T-helper 9 cell (primary cell): ENCODE results near the gene CDH13.

Source experiments
- DNase-seq: peaks from one replicate; pipeline ENCODE4 v3.0.0-alpha.2; 2020

CDH13 gene

GRCh38 chr16:83797013-83797412 is 1170.2 kb downstream of the CDH13 start:
- DNase-seq, result no peak

DNA sequence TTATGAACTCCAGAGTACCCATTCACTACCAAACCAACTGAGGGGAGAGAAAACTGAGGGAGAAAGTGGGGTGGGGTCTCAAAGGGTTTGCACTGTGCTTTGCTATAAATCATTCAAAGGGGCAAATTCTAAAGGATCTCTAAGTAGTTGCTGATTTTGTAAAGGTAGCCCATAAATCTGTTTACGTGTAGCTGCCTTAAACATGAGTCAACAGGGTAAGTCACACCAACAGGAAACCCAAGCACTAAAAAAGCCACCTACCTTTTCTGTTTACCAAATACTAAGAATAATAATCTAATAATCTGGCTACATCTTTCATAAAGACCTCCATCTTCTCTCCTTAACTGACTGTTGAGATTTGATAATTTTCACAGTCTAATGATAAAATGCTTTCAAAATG is 1172.6 kb downstream of the CDH13 start:
- DNase-seq, result no peak

DNA sequence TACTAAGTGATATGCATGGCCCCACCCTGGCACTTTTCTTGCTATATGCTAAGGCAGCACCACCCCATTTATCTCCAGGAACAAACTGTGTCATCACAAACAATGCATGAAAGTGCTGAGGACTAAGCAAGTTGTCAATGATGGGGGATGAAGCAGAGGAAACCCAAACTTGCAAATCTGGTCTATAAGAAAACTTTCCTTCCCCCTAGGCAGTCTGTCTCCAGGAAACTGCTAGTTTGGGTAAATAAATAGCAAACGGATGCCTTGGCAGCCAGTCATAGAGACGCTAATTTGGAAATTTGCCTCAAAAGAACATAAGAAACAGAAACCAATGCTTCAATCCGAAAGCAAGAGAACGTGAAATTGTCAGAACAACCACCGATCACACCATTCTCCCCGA is 1175.4 kb downstream of the CDH13 start:
- DNase-seq, result no peak

DNA sequence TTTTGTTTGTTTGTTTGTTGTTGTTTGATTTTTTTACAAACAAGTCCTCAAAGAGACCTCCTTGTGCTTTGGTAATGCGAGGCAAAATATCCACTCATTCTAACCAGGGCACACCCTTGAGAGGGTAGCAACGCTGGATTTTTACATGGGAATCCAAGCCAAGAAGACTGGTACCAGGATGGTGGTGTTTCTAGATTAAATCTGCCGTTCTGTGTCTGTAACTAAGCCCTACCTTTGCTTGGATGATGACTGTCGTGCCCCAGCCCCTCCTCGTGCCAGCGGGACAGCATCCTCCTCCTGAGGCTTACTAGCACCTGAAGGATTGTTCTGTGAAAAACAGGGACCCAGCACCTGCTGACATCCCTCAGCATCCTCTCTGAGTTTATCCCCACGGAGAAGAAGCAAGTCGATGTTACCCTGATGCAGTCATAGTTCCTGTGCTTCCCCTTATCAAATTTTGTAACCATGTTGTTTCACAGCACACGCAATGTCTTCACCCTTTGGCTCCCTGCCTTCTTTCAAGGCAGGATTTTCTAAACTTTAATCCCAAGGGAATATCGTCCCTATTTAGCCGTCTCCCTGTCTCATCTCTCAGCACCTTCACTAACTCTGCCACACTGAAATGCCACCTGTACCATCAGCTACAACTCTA is 1175.9 kb downstream of the CDH13 start:
- no peak for DNase-seq

- DNase-seq, result no peak
Measured at GRCh38 chr16:83803811-83804210, 1177.0 kb downstream of the CDH13 start.

DNA sequence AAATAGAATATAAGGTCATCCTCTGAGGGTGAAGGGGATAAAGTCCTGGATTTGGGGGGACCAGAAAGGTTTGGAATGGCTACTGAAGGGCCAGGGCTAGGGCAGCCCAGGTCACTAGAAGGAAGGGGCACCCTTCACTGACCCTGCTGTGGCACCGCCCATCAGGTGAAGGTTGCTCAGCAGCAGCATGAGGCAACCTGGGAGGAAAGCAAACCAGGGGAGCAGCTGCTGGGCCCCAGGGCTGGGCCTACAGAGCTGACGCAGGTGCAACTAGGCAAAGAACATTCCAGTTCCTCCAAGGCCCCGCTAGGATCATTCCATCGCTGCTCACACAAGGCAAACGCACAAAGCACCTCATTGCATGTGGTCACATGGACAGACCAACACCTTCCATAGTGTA is 1177.6 kb downstream of the CDH13 start:
- DNase-seq, result no peak

DNA sequence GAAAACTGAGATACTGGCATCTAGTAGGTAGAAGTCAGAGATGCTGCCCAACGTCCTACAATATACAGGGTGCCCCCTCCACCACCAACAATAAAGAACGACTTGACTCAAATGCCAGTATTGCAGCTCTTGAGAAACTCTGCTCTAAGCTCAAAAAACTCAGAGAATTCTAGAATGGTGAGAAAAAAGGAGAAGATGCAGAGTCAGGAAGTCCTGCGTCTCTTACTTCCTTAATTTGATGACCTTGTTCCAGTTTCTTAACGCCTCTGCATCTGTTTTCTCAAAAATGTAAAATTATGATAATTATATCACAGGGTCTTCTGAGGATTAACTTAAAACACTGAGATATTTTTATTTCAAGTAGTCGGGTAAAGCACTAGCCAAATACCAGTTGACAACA is 1179.3 kb downstream of the CDH13 start:
- DNase-seq, result no peak

- DNase-seq, result no peak
Measured at GRCh38 chr16:83806731-83807130, 1180.0 kb downstream of the CDH13 start.

DNA sequence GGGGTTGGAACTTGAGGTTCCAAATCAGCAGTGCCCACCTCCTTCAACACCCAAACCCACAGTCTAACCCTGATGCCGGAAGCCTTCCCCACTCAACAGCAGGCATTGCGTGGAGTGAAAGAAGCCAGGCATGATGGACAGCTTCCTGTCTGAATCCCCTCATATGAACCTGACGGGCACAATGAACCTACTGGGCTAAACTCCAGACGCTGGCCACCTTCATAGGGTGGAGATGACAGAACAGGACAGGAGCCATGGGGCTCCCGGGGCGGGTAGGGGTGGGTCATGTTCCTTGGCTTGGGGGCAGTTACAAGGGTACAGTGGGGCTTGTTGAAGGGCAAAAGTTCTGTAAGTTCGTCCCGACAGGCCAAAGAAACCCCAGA is 1180.5 kb downstream of the CDH13 start:
- no peak for DNase-seq

DNA sequence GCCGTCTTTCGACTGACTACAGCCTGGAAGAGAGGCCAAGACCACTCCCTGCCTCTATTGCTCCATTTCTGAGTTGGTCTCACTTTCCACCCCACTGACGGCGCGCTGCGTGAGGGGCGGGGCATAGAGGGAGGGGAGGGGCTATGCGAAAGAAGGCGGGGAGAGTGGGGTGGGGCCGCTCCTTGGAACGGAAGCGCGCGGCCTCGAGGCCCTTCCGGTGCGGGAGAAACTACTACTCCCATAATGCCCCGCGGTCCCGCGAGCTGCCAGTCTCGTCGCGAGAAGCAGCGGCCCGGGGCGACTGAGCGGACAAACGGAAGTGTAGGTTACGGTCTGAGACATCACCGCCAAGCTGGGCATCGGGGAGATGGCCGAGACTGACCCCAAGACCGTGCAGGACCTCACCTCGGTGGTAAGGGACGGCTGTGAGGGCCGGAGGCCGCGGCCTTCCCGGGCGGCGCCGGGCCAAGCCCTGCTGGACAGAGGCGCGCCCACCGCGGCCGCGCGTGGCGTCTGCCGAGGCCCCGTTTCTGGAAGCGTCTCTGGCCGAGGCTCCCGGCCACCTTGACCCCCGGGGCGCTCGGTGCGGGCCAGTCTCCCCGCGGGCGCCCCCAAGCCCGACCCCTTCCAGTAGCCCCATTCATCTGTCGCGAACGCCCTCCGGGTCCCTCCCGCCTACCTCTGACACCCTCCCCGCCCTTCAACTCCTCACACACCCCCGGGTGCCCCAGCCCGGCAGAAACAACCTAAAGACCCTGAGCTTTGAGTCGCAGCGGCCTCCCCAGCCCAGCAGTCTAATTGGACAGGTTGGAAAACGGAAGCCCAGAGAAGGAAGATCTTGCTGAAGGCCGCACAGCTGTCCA is 1181.2 kb downstream of the CDH13 start, which contains the start of gene HSBP1:
Gene HSBP1, plus strand, starts transcription at position 269 of the 863 bp plus-strand sequence. Its CDS starts 99 bp downstream, at position 368.
- DNase-seq, result peak; percentile 88

DNA sequence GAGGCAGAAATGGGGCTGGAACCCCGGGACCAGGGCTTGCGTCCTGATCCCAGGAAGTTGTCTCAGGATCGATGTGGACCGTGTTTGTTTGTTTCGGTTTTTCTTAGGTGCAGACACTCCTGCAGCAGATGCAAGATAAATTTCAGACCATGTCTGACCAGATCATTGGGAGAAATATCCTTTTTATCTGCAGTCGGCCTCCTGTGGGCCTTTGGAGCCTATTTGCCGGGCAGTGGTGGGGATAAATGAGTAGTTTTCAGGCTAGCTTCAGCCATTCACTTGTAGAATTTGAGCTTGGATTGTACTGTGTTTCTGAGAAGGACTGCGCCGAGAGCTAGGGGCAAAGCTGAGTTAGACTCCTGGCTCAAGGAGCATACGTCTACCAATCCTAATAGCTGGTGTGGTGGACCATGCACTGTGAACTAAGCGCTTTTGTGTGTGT is 1181.8 kb downstream of the CDH13 start:
- no peak for DNase-seq

- no peak for DNase-seq
Measured at GRCh38 chr16:83809092-83809491, 1182.3 kb downstream of the CDH13 start.

DNA sequence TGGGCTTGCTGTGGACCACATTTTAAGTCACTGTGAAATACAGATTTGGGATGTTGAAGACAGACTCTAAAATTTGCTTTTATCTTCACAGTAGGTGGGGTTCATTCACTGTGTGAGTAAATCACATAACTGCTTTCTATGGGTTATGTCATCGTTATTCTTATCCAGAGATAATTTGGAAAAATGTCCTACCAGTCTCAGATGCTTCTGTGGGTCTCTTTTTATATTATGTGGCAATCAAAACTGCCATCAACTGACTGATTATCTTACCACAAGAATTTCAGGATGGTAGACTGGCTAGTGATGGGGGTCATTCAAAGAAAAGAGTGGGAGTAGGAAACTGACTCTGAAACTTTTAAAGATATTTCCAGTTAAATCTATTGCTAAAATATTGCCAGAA is 1184.1 kb downstream of the CDH13 start:
- no peak for DNase-seq

DNA sequence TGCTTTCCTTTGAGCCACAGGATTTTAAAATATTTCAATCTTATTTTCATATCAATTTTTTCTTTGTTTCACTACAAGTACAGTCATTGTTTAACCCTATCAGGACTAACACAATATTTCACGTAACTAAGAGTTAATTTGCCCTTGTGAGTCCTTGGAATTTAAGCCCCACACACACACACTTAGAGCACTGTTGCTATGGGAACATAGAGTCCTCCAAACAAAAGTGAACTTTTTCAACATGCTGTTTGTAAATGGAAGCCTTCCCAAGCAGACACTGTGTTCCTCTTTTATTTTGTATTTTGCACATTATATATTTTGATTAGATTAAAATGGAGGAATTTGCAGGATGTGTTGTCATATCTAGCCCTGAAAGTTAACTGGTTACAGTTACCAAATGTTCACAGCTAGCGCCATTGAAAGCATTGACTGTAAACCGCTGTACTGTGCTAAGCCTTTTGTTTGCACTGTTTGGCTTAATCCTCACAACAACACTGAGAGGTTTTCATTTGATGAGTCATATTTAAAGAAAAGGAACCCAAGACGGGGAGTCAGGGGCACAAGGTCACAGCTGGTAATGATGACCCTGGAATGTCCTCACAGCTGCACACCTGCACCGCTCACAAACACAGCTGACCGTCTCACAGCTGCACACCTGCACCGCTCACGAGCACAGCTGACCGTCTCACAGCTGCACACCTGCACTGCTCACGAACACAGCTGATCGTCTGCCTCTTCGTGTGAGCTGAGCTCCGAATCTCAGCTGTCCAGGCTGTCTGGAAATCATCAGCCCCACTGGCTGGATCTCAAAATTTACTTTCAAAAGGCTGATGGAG is 1187.3 kb downstream of the CDH13 start:
- no peak for DNase-seq

- DNase-seq, result no peak
Measured at GRCh38 chr16:83814659-83814985, 1187.9 kb downstream of the CDH13 start.

DNA sequence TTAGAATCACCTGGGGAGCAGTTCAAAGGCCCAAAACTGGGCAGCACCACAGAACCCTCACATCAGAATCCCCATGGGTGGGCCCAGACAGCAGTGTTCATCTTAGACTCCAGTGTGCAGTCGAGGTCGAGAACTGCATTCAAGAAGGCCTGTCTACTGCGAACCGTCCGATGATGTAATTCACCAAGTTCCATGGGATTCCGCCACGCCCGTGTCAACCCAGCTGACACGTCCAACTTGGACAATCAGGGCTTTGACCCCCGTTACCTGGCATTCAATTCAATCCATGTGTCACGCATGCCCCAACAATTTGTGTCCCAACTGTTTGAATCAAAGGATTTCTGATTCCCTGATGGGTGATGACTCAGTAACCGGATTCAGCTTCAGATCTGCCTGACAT is 1190.3 kb downstream of the CDH13 start:
- DNase-seq, result no peak

- DNase-seq, result no peak
Measured at GRCh38 chr16:83818276-83818675, 1191.5 kb downstream of the CDH13 start.

DNA sequence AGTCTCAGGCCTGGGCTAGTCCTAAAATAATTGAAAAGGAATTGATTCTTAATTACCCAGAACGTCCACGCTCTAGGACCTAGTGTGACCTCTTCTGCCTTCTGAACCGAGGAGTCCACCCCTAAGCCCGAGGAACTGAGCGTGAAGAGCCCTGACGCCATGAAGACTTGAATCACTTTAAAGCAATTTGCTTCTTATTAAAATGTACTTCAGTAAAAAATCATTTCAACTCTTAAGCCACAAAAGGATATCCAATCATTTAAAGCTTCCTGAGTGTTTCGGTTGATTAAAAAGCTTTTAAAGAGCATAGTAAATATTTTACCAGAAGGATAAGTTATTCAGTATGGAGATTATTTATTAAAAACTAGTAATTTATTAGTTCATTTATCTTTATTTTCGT is 1192.6 kb downstream of the CDH13 start:
- no peak for DNase-seq

GRCh38 chr16:83826146-83826913 is 1199.6 kb downstream of the CDH13 start:
- DNase-seq, result peak; percentile 71

GRCh38 chr16:83830091-83830768 is 1203.5 kb downstream of the CDH13 start:
- DNase-seq, result no peak

- DNase-seq, result no peak
Measured at GRCh38 chr16:83830769-83831455, 1204.1 kb downstream of the CDH13 start.
